Measurements from ENCODE around the gene PLXNA3.

Gene PLXNA3

DNA sequence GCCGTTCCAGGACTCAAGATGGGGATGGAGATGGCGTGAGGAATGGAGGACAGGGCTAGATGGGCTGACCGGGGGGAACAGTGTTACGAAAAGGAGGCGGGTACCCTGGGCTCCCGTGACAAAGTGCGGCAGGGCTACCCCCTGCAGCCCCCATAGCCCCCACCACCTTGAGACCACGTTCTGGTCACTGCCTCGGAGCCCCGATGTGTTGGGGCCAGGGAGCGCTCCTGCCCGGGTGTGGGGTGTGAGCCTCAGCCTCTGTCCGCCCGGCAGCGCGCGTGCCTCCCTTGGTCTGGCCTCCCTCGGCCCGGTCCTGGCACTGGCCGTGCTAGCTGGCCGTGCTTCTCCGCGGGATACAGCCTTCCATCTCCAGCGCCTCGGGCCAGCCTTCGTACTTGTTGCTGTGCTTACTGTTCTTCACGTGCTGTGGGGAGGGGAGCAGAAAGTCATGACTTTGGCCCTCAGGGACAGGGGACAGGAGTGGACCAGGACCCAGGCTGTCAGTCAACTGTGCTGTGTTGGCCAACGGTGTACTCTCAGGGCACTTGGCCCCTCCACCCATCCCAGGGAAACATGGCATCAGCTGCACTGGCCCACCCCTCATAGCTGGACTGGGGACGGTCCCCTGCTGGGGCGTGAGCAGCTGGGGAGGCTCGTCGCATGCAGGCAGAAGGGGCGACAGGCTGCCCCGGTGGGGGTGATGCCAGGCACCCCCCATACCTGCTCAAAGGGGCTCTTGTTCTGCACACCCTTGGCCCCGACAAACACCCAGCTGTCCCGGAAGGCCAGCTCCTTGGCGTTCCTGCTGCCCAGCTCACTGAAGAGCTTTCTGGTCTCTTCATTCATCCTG lies 48.6 kb downstream of the PLXNA3 start:
- DNase-seq = no peak

DNA sequence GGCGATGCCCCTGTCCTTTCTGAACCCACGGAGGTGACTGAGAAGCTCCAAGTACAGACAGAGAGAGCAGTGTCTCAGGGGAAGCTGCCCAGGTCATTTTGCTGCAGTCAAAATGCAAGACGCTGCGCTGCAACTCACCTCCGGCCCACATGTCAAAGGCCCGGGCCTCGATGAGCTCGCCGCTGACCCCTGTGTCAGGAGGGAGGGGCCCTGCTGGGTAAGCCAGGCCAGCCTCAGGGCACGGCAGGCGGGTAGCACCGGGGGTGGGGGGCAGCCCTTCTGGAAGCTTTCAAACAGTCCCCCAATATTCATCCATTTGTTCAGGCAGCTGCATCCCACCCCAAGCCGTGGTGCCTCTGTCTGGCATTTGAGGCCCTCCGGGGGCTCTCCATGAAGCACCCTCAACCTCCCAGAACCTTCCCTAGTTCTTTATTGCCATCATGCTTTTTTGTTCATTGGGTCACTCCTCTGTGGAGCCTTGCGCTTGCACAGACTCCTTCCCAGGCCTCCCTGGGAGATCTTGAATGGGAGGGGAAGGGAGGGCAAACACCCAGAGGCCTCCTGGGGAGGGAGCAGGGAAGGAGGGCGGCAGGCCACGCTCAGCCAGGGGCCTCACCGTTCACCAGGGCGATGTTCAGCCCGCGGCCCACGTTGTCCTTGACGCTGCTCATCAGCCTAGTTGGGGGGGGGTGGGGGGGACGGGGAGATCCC lies 49.7 kb downstream of the PLXNA3 start:
- no peak for DNase-seq

- no peak for DNase-seq
Observed at GRCh38 chrX:154508384-154508745, 50.3 kb downstream of the PLXNA3 start.

DNA sequence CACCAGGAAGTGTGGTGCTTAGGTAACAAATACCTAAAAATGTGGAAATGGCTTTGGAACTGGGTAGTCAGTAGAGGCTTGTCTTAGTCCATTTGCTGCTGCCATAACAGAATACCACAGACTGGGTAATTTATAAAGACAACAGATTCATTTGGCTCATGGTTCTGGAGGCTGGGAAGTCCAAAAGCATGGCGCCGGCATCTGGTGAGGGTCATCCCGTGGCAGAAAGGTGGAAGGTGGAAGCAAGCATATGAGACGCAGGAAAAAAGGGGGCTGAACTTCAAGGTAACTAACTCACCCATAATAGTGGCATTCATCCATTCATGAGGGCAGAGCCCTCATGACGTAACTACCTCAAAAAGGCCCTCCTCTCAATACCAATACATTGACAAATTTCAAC lies 51.4 kb downstream of the PLXNA3 start:
- no peak for DNase-seq

DNA sequence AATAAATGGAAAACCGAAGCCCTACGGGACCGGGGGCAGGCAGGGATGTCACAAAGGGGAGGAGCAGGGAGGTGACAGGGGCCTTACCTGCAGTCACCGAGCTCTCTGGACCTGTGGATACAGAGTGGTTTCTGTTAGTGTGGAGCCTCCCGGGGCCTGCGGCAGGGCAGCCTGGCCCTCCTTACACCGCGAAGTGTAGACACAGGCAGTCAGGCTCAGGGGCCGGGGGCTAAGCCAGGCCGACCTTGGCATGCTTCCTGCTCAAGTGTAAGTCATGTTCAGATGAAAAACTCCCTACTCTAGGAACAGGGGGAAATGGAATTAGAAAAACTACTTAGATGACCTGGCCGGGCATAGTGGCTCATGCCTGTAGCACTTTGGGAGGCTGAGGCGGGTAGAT lies 53.7 kb downstream of the PLXNA3 start:
- no peak for DNase-seq

GRCh38 chrX:154512879-154513553 lies 54.9 kb downstream of the PLXNA3 start:
- DNase-seq = no peak

DNA sequence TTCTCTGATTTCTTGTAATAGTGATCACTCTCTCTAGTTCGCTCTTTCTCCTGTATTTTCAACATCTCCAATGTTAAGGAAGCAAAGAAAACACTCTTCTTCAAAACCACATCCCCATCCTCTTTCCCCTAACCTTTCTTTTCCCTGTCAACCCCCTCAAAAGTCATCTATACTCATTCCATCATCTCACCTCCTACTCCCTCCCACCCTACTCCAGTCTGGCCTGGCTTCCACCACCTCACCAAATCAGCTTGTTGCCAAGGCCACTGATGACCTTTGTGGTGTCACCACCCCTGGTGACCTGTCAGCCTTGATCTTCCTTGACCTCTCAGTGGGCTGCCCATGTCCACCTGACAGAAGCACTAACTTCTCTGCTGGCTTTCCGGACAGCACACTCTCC lies 55.6 kb downstream of the PLXNA3 start:
- no peak for DNase-seq

- DNase-seq = no peak
Observed at GRCh38 chrX:154515090-154515965, 57.2 kb downstream of the PLXNA3 start.

DNA sequence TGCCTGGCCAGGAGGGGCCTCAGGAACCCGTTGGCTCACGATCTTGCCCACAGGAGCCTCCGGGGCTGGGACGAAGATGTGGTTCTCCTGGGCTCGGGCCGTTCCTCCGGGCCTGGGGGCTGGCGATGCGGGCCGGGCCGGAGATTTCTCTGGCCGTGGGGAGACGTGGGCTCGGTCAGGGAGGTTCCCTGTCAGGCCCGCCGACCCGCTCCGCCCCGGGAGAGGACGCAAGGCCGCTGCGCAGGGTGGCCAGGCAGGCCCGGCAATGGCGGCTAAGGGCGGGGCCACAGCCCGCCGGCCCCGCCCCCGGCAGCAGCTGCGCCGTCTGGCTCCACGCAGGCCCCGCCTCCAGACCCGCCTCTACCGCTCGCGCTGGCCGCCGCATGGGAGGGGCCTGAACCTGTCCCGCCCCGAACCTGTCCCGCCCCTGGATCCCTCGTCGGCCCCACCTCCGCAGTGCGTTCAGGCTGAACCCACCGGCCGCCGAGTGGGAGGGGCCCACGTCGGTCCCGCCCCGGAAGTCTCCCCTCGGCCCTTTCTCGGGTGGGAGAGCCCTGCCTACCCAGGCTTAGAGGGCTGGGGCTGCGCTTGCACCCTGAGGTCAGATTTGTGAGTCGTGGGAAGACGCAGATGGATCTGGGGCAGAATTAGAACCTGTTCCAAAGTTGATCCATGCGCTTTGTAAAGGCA lies 58.0 kb downstream of the PLXNA3 start, which contains the start of gene FAM3A:
FAM3A (minus strand) TSS at position 267 of the 690 bp plus-strand sequence. CDS start 460 bp downstream, outside the sequence.
- DNase-seq = peak; percentile 53 to 56

- no peak for DNase-seq
Observed at GRCh38 chrX:154516656-154517100, 58.6 kb downstream of the PLXNA3 start.

DNA sequence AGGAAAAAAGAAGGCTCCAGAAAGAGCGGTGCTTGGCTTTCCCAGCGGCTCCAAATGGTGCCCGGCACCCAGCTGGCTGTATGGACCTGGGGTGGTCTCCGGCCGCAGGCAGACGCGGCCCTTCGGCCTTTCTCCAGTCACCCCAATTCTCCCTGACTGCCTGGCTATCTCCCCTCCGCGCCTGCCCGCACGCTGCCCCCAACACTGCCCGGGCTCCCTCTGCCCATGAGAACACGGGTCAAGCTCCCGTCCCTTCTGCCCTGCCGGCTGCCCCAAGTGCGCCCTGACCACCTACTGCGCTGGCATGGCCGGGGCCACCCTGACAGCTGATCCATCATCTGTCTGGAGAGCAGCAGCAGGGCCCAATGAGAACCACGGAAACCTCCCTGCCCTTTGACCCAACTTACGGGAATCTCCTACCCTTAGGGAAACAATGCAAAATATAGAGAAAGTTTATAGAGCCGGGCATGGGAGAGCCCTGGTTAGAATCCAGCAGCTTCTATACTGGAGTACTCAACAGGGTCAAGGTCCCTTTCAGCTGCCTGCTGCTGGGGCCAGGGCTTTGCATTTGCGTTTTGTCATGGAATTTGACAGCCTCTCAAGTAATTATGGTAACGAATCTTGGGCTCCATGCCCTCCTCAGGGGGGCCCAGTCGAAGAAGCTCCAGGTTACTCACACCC lies 59.2 kb downstream of the PLXNA3 start:
- DNase-seq = no peak

- DNase-seq = no peak
Observed at GRCh38 chrX:154519389-154519788, 61.3 kb downstream of the PLXNA3 start.

DNA sequence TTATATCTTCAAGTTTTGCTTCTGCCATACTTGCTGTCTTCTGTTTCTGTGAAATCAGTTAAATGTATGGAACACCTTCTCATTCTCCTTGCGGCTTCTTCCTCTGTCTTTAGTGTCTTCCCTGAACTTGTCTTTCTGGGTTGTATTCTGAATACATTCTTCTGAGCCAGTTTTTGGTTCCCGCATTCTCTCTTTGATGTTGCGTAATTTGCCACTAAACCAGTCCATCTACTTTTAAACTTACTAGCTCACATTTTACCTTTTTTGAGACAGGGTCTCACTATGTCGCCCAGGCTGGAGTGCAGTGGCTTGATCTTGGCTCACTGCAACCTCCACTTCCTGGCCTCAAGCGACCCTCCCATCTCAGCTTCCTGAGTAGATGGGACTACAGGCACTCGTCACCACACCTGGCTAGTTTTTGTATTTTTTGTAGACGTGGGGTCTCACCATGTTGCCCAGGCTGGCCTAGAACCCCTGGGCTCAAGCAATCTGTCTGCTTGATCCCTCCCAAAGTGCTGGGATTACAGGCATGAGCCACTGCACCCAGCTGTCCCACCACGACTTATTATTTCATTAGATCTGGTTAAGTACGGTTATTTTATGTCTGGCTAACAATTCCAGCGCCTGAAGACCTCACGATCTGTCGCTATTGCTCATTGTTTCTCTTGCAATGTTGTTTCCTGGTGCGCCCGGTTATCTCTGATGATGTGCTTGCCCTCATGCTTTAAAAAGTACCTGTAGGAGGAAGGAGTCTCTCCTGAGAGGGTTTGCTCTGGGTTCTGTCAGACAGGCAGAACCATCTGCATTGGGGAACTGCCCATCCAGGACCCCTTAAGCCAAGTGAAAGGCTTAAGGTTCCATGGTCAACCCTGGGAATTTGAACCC lies 67.8 kb downstream of the PLXNA3 start:
- no peak for DNase-seq

- peak; percentile 53 to 59 for DNase-seq
Observed at GRCh38 chrX:154526901-154527675, 69.0 kb downstream of the PLXNA3 start.

All from SHP77 (cell line).